ENCODE data around the gene PDE6D. TPM values are rescaled to one million over a fixed set of nuclear protein-coding genes. Genes with fewer than 3 reads are reported as not detected.
A peak's percentile ranks its signal among the peaks of the same experiment; 100 is the strongest.

The PDE6D gene
- total RNA-seq, result 10 to 100 TPM; 10.5 to 22.8 (median 17.4) TPM

- no peaks in the 10 kb centered on the region for H3K36me3 ChIP-seq
- DNase-seq (peak; percentile 94 to 97), ATAC-seq (ENCODE audit: low FRiP score in 2 of 2) (peak; percentile 99)
- peaks cover 27 to 50% (median 41%) of the 10 kb centered on the region in 4 donors for H3K4me1 ChIP-seq
- WGBS, 2 donors, result 0 to 1% methylated on average over 14 to 51 of the region's 67 CpGs
- TF ChIP-seq POLR2A (IDR thresholded peaks at IDR 0.05) (peak in 3 of 4 donors; percentile 34 to 96 (median 93)), EP300 (IDR thresholded peaks at IDR 0.05) (no peak), POLR2AphosphoS5 (IDR thresholded peaks at IDR 0.05) (peak; percentile 61 to 97)
- TF ChIP-seq, protein P1, sequence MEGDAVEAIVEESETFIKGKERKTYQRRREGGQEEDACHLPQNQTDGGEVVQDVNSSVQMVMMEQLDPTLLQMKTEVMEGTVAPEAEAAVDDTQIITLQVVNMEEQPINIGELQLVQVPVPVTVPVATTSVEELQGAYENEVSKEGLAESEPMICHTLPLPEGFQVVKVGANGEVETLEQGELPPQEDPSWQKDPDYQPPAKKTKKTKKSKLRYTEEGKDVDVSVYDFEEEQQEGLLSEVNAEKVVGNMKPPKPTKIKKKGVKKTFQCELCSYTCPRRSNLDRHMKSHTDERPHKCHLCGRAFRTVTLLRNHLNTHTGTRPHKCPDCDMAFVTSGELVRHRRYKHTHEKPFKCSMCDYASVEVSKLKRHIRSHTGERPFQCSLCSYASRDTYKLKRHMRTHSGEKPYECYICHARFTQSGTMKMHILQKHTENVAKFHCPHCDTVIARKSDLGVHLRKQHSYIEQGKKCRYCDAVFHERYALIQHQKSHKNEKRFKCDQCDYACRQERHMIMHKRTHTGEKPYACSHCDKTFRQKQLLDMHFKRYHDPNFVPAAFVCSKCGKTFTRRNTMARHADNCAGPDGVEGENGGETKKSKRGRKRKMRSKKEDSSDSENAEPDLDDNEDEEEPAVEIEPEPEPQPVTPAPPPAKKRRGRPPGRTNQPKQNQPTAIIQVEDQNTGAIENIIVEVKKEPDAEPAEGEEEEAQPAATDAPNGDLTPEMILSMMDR (IDR thresholded peaks at IDR 0.05), result peak in 3 of 6 experiments; percentile 4 to 30 (median 9)
- H3K4me3 ChIP-seq, result peak within 1 kb of the TSS; percentile 77 to 96 (median 86)
- H3K27ac ChIP-seq, result peak within 1 kb of the TSS; percentile 69 to 95 (median 88)
- no peaks in the 10 kb centered on the region for H3K9me3 ChIP-seq
- no peaks in the 10 kb centered on the region for H3K27me3 ChIP-seq
Observed at GRCh38 chr2:231780909-231781797, at the start of gene PDE6D. PDE6D (minus strand) TSS chr2:231781282; CDS start chr2:231781114, 168 bp downstream.

GRCh38 chr2:231821908-231822307 lies 40.8 kb upstream of the PDE6D start:
- DNase-seq, result no peak
- no peaks in the 10 kb centered on the region for H3K36me3 ChIP-seq
- H3K9me3 ChIP-seq, result no peaks in the 10 kb centered on the region
- ATAC-seq (ENCODE audit: low FRiP score in 2 of 2), result no peak
- no peak overlapping the region for H3K4me3 ChIP-seq
- H3K4me1 ChIP-seq, result no peaks in the 10 kb centered on the region
- WGBS, 2 donors, result 49 to 51% methylated on average over 3 of the region's 3 CpGs
- TF ChIP-seq POLR2AphosphoS5 (IDR thresholded peaks at IDR 0.05), result no peak
- TF ChIP-seq, protein P1 (IDR thresholded peaks at IDR 0.05), result no peak
- no peak for TF ChIP-seq POLR2A (IDR thresholded peaks at IDR 0.05)
- no peak for TF ChIP-seq EP300 (IDR thresholded peaks at IDR 0.05)
- H3K27ac ChIP-seq, result no peak overlapping the region
- no peaks in the 10 kb centered on the region for H3K27me3 ChIP-seq

GRCh38 chr2:231820786-231821303 lies 39.8 kb upstream of the PDE6D start:
- ATAC-seq (ENCODE audit: low FRiP score in 2 of 2) (no peak), DNase-seq (peak in 1 of 2 donors; percentile 35)
- WGBS, 2 donors, result 72 to 79% methylated on average over 12 of the region's 12 CpGs
- Histone ChIP-seq H3K4me1 (no peaks in the 10 kb centered on the region), H3K36me3 (no peaks in the 10 kb centered on the region), H3K27ac (no peak overlapping the region), H3K27me3 (no peaks in the 10 kb centered on the region), H3K9me3 (no peaks in the 10 kb centered on the region), H3K4me3 (no peak overlapping the region)
- TF ChIP-seq POLR2A (IDR thresholded peaks at IDR 0.05) (no peak), EP300 (IDR thresholded peaks at IDR 0.05) (no peak), POLR2AphosphoS5 (IDR thresholded peaks at IDR 0.05) (no peak)
- TF ChIP-seq, protein P1 (IDR thresholded peaks at IDR 0.05), result no peak

DNA sequence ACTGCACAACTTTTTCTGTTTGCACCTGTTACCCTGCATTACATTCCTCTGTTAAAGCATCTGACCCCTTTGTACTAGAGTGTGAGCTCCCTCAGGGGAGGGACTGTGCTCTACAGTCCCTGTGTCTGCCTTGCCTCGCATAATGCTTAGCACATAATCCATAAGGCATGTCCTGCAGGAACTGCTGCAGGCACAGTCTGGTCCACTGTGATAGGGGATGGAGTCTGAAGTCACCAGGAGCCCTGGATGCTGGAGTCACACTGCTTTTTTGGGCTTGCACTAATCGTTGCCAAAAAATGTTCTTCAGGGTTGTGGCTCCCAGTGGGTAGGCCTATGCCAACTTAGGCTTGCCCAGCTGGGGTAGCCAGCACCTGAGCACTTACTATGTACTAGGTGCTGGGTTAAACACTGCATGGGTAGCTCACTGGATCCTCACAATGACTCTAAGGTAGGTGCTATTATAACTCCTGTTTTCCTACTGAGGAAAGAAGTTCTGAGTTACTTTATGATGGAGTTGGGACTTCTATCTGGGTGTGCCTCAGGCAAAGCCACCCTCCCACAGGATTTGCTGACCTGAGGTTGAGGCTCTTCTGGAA lies 38.5 kb upstream of the PDE6D start:
- H3K36me3 ChIP-seq, result no peaks in the 10 kb centered on the region
- no peak overlapping the region for H3K4me3 ChIP-seq
- H3K9me3 ChIP-seq, result no peaks in the 10 kb centered on the region
- H3K27me3 ChIP-seq, result no peaks in the 10 kb centered on the region
- no peak for TF ChIP-seq POLR2AphosphoS5 (IDR thresholded peaks at IDR 0.05)
- TF ChIP-seq, protein P1 (IDR thresholded peaks at IDR 0.05), result no peak
- TF ChIP-seq EP300 (IDR thresholded peaks at IDR 0.05), result no peak
- no peak for TF ChIP-seq POLR2A (IDR thresholded peaks at IDR 0.05)
- WGBS, 2 donors, result 72 to 86% methylated on average over 1 to 2 of the region's 2 CpGs
- no peaks in the 10 kb centered on the region for H3K4me1 ChIP-seq
- H3K27ac ChIP-seq, result no peak overlapping the region
- ATAC-seq (ENCODE audit: low FRiP score in 2 of 2) (peak in 1 of 2 donors; percentile 53), DNase-seq (no peak)

Measured in upper lobe of left lung (tissue), 6 donors.